ENCODE results near the gene ZYG11B. TPM values are rescaled to one million over a fixed set of nuclear protein-coding genes. Genes with fewer than 3 reads are reported as not detected.

The ZYG11B gene
- polyA plus RNA-seq, 1 donor from 2014 or later, result 48.7 TPM

DNA sequence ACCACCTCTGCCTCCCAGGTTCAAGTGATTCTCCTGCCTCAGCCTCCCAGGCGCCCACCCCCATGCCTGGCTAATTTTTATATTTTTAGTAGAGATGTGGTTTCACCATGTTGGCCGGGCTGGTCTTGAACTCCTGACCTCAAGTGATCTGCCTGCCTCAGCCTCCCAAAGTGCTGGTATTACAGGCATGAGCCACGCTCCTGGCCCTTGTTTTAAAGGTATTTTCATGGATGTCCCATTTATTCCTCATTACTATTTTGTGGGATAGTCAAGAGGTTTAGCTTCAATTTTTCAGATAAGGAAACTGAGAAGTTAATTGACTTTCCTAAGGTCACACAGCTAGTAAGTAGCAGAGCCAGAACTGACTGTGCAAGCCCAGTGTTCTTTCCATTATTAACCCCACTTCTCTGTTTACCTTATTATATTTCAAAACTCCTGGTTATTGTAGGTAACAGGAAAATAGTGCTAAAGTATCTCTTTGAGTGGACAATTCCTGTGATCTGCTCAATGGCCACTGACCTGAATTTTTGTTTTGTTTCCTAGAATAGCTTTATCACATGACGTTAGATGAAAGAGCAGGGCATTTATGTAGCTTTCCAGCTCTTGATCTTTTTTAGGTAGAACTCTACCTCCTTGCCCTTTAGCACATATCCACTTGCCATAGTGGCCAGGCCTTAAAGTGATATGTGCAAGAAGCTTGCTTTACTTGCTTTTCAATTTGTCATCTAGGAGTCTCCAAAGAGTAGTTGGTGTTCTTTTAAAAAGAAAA is 13.6 kb downstream of the ZYG11B start:
- H3K79me2 ChIP-seq (replicated peaks; ENCODE audit: insufficient read depth, low read length), result peaks cover 41% of the 10 kb centered on the region
- no peaks in the 10 kb centered on the region for H3F3A ChIP-seq (ENCODE audit: insufficient read depth, low read length, poor library complexity, severe bottlenecking)

GRCh38 chr1:52741259-52741658 is 15.0 kb downstream of the ZYG11B start:
- no peak overlapping the region for H3K9ac ChIP-seq (ENCODE audit: low read length)
- H3K9me3 ChIP-seq (ENCODE audit: low read length), result no peaks in the 10 kb centered on the region
- H3K4me3 ChIP-seq (ENCODE audit: low read length), result no peak overlapping the region
- H3K79me2 ChIP-seq (replicated peaks; ENCODE audit: insufficient read depth, low read length), result peaks cover 38% of the 10 kb centered on the region
- no peaks in the 10 kb centered on the region for H3K9me2 ChIP-seq (ENCODE audit: insufficient read depth, low read length)
- H3K4me2 ChIP-seq (ENCODE audit: low read length), result no peak overlapping the region
- H2AFZ ChIP-seq (ENCODE audit: low read depth, low read length), result no peak overlapping the region
- H3F3A ChIP-seq (ENCODE audit: insufficient read depth, low read length, poor library complexity, severe bottlenecking), result no peaks in the 10 kb centered on the region
- no peaks in the 10 kb centered on the region for H3K36me3 ChIP-seq (ENCODE audit: insufficient read depth, low read length)
- no peaks in the 10 kb centered on the region for H4K20me1 ChIP-seq (ENCODE audit: insufficient read depth)
- no peaks in the 10 kb centered on the region for H3K27me3 ChIP-seq (ENCODE audit: insufficient read depth, low read depth, low read length)
- no peak overlapping the region for H3K27ac ChIP-seq (ENCODE audit: low read length)
- TF ChIP-seq POLR2AphosphoS5 (IDR thresholded peaks at IDR 0.05), result no peak
- TF ChIP-seq RAD21 (conservative IDR thresholded peaks at IDR 0.05), result no peak
- TF ChIP-seq TAF1 (IDR thresholded peaks at IDR 0.05; ENCODE audit: low read depth), result no peak
- no peak for TF ChIP-seq REST (IDR thresholded peaks at IDR 0.05; ENCODE audit: borderline replicate concordance)
- no peak for TF ChIP-seq SMC3 (conservative IDR thresholded peaks at IDR 0.05; ENCODE audit: poor library complexity)
- no peak for TF ChIP-seq MXI1 (conservative IDR thresholded peaks at IDR 0.05; ENCODE audit: poor library complexity, severe bottlenecking)
- TF ChIP-seq EZH2 (IDR thresholded peaks at IDR 0.05; ENCODE audit: borderline replicate concordance, insufficient read depth, low read length, poor library complexity, severe bottlenecking), result no peak

More for the DNA sequence above, 13.6 kb downstream of the ZYG11B start:
- Histone ChIP-seq H3K36me3 (ENCODE audit: insufficient read depth, low read length) (no peaks in the 10 kb centered on the region), H3K27me3 (ENCODE audit: insufficient read depth, low read depth, low read length) (no peaks in the 10 kb centered on the region), H3K27ac (ENCODE audit: low read length) (no peak overlapping the region), H3K9me2 (ENCODE audit: insufficient read depth, low read length) (no peaks in the 10 kb centered on the region), H3K9me3 (ENCODE audit: low read length) (no peaks in the 10 kb centered on the region), H3K9ac (ENCODE audit: low read length) (no peak overlapping the region), H4K20me1 (ENCODE audit: insufficient read depth) (no peaks in the 10 kb centered on the region), H2AFZ (ENCODE audit: low read depth, low read length) (no peak overlapping the region), H3K4me2 (ENCODE audit: low read length) (no peak overlapping the region), H3K4me3 (ENCODE audit: low read length) (no peak overlapping the region)
- TF ChIP-seq POLR2AphosphoS5 (IDR thresholded peaks at IDR 0.05) (no peak), TAF1 (IDR thresholded peaks at IDR 0.05; ENCODE audit: low read depth) (no peak), EZH2 (IDR thresholded peaks at IDR 0.05; ENCODE audit: borderline replicate concordance, insufficient read depth, low read length, poor library complexity, severe bottlenecking) (no peak), SMC3 (conservative IDR thresholded peaks at IDR 0.05; ENCODE audit: poor library complexity) (no peak), MXI1 (conservative IDR thresholded peaks at IDR 0.05; ENCODE audit: poor library complexity, severe bottlenecking) (no peak), CTCF (IDR thresholded peaks at IDR 0.05; ENCODE audit: poor library complexity, severe bottlenecking) (no peak), RAD21 (conservative IDR thresholded peaks at IDR 0.05) (no peak), EP300 (conservative IDR thresholded peaks at IDR 0.05; ENCODE audit: poor library complexity, severe bottlenecking) (no peak), REST (IDR thresholded peaks at IDR 0.05; ENCODE audit: borderline replicate concordance) (no peak)

Measured in neural cell (in vitro differentiated cells).